GM19324 (cell line): ENCODE data around the gene SCAMP4.

Source experiments
- ATAC-seq: cut with Tn5 transposase; IDR thresholded peaks from one replicate; pipeline ENCODE4 v1.9.1; 2021; ENCODE audit warnings: mild to moderate bottlenecking, moderate library complexity; ENCODE audit not compliant: unreplicated experiment, low FRiP score

SCAMP4 gene

DNA sequence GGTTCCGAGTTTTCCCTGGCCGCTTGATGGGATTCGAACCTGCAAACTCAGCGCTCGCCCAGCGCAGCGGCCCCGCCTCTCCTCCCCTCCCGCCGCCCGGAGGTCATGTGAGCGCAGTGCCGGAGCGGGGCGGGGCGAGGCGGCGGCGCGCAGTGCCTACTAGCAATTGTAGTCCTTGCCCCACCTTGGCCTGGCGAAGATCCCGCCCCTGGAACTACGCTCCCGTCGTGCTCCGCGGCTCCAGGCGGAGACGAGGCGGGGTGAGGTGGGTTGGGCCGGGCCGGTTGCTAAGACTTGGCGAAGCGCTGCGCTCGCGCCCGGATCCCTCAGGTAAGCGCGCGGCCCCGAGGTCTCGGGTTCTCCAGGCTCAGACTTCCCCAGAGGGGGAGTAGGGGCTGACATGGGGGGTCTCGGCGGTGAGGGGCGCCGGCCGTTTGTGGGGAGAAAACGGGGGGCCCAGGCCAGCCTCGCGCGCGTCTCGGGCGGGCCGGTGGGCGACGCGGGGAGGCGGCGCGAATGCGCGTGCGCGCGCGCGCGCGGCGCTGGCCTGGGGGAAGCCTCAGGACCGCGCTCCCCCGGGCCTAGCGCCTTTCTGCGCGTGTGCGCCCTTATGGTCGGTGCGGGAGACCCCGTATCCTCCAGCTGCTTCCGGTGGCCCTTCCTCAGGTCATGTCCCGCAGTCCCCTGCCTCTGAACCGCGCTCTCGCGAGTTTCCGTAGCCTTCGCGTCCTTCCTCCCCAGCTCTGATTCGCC is at the start of gene SCAMP4, which contains the start of gene ADAT3:
Gene SCAMP4, plus strand, starts transcription at position 290 of the 753 bp plus-strand sequence. CDS start 9,621 bp downstream, outside the sequence.
Gene ADAT3, plus strand, starts transcription at position 290 of the 753 bp plus-strand sequence. CDS start 6,649 bp downstream, outside the sequence.
- peak; percentile 87 for ATAC-seq

- ATAC-seq, result no peak
These were observed 49.4 kb upstream of the SCAMP4 start for GRCh38 chr19:1855828-1856255.

GRCh38 chr19:1856345-1856697 is 48.9 kb upstream of the SCAMP4 start:
- no peak for ATAC-seq

- ATAC-seq, result peak; percentile 25
These were observed 48.2 kb upstream of the SCAMP4 start for GRCh38 chr19:1856698-1857603.

DNA sequence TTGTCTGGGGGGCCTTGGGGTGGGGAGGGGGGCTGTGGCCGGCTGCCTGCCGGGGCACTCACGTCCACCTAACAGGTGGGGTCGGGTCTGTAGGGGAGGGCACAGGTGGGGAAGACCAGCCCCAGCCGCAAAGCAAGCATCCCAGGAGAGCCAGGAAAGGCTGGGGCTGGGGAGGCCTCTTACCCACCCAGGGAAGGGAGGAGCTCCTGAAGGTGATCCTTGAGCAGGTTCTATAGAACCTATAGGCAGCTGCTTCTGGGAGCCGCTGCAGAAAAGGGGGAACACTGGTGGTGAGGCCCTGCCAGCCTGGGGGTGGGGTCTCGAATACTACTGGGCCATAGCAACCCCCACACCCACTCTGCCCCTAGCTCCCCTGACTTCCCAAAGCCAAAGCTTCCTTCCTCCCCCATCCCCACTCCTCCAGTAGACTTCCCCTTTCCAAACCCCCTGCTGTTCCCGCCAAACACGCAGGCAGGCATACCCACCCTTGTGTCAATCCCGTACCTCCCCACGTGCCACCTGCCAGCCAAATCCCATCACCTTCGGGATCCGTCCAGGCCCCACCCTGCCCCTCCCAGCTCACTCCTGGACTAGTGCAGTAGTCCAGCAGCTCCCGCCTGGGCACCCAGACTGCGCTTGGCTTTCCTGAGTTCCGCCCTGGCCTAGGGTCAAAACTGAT is 47.4 kb upstream of the SCAMP4 start:
- ATAC-seq, result no peak

GRCh38 chr19:1858412-1859081 is 46.7 kb upstream of the SCAMP4 start:
- ATAC-seq, result no peak

DNA sequence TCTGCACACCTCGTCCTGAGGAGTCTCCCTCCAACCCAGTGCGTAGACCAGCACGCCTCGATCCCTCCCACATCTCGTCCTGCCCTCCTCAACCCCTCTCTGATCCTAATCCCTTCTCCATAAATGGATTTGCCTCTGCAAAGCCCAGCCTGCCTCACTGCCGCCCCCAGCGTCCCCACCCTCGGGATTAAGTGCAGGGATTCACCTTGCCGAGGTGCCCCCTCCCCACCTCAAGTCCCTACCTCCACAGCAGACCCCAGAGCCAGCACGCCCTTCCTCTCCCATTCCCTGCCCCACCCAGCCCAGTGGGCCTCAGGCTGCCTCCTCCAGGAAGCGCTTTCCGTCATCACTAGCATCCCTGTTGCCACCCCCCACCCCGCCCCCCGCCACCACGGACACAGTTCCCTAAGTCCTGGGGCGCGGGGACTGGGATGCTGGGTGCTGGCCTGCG is 45.8 kb upstream of the SCAMP4 start:
- no peak for ATAC-seq

DNA sequence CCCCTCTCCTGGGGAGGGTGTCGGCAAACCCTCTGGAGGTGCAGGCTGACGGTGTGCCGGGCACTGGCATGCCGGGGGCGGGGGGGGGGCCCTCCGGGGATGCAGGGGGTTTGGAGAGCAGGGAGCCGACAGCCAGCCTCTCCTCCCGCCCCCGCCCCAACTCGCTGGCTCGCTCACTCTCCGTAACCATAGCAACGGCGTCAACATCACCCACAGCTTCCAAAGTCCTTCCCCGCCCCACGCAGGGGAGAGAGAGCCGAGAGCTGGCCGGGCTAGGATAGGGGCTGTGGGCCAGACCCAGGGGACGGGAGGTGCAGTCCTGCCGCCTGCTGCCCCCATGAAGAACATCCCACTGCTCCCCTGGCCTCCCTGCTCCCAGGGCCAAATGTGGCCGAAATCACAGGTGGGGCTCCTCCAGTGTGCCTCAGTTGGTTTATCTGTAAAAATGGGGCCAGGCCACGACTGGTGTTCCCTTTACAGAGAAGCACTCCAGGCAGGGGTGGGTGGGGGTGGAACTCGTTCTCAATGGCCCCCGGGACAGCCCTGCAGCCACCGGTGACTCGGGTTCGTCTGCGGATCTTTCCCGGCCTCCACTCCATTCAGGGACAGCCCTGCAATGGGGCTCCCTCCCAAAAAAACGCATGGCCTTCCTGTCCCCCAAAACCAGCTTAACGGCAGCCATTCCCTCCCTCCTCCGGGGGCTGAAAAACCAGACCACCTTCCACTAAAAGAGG is 45.0 kb upstream of the SCAMP4 start:
- ATAC-seq, result no peak

DNA sequence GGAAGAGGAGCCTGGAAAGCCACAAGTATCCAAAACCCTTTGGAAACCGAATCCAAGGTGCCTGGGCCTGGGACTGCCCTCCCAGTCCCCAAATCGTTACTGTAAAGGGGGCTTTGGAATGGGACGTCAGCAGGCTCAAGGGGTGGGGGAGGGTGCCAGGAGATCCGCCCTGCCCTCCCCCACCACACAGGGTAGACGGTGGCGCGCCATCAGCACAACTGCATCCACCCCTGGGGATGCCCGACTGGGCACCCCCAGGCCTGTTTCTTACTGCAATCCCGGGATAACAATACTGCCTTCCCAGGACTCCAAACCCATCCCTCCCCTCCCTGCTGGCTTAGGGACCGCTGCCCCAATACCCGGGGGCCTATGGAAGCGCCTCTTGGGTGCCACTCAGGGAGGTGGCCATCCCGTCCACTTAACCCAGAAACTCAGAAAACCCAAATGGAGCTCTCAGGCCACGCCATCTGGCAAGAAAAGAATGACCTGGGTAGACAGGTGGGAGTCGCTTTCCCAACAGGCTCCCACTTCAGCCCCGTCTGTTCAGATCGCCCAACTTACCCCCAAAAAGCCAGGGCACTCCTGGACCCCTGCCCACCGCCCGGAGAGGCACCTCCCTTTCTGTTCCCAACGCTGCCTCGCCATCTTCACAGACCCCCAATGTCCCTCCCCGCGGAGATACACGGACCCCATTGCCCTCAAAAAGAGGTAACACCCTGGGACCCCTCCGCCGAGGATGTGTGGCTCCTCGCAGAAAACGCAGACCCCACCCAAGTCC is 44.2 kb upstream of the SCAMP4 start:
- no peak for ATAC-seq

DNA sequence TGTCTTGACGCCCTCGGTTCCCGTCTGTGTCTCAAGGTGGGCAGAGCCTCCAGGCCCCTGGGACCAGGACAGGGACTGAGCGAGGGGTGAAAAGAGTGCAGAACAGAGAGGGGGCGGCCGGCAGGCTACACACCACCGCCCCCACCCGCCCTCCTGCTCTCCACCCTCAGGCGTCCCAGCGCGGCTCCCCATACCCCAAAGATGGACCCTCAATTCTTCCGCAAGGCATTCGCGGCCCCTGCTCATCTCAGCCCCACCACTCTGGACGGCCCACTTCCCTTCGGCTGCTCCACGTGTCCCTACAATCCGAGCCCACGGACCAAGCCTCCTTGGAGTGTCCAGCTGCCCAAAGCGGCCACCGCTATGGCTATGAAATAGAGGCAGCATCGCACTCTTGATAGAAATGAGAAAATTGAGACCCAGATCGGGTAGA is 43.6 kb upstream of the SCAMP4 start:
- no peak for ATAC-seq

- ATAC-seq, result no peak
These were observed 43.2 kb upstream of the SCAMP4 start for GRCh38 chr19:1862068-1862423.

DNA sequence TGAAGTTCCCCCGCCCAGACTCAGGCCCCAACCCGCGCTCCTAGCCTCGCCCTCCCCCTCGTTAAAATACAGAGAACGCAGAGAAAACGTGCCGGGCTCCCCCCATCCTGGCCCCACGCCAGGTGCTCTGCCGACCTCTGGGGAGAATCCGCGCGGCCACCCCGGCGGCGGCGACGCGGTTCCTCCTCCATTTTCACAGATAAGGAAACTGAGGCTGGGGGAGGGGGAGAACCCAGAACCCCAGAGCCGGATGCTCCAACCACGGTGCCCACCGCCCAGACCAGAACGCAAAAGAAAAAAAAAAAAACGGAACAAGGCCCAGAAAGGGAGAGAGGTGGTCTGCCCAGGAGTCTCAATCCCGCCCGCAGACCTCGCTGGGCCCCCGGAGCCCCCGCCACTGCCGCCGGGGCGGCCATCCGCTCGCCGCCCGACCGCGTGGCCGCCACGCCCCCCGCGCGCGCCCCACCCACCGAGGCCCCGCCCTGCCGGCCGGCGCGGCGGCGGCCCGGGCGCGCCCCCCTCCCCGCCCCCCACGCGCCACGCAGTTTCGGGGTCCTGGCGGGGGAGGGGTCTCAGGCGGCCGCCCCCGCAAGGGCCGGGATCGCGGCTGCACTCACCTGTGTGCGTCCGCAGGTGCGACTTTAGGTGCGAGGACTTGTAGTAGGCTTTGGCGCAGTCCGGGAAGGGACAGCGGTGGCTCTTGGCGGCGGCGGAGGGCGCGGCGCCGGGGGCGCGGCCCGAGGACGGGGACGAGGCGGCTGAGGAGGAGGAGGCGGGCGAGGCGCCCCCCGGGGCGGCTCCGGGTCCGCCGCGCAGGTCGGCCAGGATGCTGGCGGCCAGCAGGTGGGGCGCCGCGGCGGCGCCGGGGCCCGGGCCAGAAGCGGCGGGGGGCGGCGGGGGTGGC is 42.5 kb upstream of the SCAMP4 start:
- peak; percentile 16 for ATAC-seq

GRCh38 chr19:1863328-1863637 is 41.9 kb upstream of the SCAMP4 start, which contains the start of gene KLF16:
Gene KLF16 (minus strand): TSS chr19:1863579. CDS start chr19:1863497, 82 bp downstream.
- ATAC-seq, result peak; percentile 13

- peak; percentile 62 for ATAC-seq
These were observed 41.3 kb upstream of the SCAMP4 start for GRCh38 chr19:1863638-1864479.

GRCh38 chr19:1864480-1865171 is 40.6 kb upstream of the SCAMP4 start:
- ATAC-seq, result no peak
